CD4-positive, alpha-beta T cell treated with Interleukin-2 at 100 ng/mL for 4 hours (primary cell): ENCODE data around the gene AJM1.
"Not testable (repeated sequence)": the region's sequence is repeated elsewhere in the genome, so short reads cannot be mapped to it uniquely, and the experiment has no call there.

Source experiments
- DNase-seq: peaks from one replicate; pipeline ENCODE4 v3.0.0-alpha.2; 2020; ENCODE audit warnings: low spot score

The AJM1 gene

DNA sequence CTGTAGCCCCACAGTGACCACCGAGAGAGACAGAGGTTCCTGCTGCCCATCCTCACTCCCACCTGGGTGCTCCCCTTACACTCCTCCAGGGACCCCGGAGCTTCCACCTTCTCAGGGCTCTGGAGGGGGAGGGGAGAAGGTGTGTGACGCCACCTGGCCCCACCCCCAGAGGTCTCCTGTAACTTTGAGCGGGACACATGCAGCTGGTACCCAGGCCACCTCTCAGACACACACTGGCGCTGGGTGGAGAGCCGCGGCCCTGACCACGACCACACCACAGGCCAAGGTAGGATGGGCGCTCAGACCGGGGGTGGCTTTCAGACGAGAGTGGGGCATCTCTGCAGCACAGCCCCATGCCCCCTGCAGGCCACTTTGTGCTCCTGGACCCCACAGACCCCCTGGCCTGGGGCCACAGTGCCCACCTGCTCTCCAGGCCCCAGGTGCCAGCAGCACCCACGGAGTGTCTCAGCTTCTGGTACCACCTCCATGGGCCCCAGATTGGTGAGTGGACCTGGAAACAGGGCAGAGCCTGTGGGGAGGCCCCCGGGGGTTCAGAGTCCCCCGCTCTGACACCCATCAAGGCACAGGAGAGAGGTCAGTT is 14.4 kb downstream of the AJM1 start:
- no peak for DNase-seq

DNA sequence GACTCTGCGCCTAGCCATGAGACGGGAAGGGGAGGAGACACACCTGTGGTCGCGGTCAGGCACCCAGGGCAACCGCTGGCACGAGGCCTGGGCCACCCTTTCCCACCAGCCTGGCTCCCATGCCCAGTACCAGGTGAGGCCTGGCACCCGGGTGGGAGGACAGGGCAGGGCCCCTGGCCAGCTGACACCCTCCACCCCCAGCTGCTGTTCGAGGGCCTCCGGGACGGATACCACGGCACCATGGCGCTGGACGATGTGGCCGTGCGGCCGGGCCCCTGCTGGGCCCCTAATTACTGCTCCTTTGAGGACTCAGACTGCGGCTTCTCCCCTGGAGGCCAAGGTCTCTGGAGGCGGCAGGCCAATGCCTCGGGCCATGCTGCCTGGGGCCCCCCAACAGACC is 14.9 kb downstream of the AJM1 start:
- DNase-seq: no peak

DNA sequence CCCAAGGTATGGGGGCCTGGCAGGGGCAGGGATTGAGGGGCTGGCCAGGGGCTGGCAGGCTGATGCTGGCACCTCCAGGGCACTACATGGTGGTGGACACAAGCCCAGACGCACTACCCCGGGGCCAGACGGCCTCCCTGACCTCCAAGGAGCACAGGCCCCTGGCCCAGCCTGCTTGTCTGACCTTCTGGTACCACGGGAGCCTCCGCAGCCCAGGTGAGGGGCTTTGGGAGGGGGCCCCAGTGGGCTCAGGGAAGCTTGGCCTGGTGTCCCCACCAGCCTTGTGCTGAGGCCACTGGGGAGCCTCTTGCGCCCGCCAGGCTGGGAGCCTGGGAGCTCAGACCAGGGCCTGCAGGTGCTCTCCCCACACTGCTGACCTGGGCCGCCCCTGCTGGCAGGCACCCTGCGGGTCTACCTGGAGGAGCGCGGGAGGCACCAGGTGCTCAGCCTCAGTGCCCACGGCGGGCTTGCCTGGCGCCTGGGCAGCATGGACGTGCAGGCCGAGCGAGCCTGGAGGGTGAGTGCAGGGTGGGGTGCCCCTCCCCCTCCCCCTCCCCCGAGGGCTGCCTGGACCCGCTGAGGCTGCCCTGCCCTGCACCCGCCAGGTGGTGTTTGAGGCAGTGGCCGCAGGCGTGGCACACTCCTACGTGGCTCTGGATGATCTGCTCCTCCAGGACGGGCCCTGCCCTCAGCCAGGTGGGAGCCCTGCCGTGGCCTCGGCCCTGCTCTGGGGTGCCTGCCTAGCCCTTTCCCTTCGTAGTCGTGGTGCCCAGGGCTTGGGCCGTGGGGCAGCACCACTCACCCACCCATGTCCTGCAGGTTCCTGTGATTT is 15.5 kb downstream of the AJM1 start:
- DNase-seq: no peak

DNA sequence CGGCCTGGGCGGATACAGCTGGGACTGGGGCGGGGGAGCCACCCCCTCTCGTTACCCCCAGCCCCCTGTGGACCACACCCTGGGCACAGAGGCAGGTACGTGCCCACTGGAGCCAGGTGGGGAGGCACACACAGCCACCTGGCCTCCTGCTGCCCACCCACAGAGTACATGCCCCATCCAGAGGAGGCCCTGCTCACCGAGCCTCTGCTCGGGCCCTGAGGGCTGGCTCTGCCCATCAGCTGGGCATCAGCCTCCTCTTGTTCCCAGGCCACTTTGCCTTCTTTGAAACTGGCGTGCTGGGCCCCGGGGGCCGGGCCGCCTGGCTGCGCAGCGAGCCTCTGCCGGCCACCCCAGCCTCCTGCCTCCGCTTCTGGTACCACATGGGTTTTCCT is 16.2 kb downstream of the AJM1 start:
- DNase-seq: no peak

DNA sequence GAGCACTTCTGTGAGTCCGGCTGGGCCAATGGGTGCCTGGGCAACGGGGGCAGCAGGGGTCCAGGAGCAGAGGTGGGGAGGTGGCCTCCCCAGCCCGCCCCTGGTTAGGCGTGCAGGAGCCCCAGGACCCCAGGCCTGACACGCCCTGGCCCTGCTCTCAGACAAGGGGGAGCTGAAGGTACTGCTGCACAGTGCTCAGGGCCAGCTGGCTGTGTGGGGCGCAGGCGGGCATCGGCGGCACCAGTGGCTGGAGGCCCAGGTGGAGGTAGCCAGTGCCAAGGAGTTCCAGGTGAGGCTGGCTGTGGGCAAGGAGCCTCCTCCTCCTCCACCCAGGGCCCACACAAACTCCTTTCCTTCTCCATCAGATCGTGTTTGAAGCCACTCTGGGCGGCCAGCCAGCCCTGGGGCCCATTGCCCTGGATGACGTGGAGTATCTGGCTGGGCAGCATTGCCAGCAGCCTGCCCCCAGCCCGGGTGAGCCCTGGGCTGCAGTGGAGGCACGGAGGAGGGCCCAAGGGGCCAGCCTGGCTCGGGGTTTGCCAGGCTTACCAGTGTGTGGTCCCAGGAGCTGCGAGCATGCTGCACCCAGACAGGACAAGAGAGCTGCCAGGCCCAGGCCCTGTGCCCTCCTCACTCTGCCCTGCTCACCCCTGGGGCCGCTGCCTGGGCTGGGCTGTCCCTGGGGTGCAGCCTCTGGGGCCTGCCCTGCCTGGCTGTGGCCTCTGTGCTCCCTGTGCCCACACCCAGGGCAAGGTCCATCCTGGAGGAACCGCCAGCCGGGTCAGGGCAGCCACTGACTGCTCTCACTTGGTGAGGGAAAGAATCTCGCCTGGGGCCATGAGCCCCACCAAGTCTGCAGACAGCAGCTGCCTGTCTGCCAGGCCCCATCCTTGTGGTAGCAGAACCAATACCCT is 16.8 kb downstream of the AJM1 start:
- no peak for DNase-seq

DNA sequence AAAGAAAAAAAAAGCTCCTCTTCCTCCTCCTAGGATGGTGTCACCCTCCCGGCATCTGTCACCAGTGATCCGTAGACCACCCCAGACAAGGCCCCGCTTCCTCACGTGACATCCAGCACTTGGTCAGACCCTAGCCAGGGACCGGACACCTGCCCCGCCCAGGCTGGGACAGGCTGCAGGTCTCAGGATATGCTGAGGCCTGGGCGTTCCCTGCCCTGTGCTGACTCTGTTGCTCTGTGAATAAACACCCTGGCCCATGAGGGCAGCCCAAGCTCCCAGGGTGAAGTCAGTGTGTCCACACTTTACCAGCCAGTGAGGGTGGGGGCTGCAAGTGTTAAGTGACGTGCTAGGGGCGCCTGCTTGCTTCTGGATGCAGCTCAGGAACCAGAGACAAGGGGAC is 18.3 kb downstream of the AJM1 start:
- no peak for DNase-seq

DNA sequence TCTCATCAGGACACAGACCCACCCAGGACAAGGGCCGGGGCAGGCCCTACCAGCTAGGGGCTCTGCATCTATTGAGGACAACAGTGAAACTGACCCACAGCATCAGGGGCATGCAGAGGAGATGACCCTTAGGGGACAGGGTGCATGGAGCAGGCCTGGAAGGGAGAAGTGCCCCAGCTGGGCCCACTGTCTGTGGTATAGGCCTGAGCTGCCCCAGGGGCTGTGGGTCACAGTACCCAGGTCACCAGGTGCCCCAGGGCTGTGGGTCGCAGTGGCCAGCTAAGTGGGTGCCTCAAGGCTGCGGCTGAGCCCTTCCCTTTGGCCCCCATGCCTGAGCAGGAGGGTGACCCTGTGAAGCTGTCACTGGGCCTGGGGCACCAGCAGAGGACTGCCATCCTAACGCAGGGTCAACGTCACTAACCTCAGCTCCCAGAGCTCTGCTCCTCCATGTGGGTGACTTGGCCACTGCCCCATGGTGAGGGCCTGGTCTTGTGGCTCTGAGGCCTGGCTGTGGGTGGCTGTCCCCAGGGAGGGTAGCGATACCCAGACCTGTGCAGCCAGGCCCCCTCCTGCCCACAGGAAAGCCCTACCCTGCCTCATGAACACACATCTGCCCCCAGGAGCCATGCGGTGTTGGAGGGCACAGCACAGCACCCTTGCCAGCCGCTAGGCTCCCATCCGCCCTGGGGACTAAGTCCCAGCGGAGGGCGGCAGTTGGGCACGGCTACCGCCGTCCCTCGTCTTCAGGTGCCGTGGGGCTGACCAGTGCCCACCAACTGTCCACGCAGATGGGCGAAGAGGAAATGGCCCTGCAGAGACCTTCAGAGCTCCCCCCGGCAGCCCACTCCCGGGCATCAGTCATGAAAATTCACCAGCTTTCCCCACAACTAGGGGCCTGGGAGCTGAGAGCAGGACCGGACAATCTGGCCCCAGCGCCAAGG is 18.9 kb downstream of the AJM1 start:
- DNase-seq: no peak

DNA sequence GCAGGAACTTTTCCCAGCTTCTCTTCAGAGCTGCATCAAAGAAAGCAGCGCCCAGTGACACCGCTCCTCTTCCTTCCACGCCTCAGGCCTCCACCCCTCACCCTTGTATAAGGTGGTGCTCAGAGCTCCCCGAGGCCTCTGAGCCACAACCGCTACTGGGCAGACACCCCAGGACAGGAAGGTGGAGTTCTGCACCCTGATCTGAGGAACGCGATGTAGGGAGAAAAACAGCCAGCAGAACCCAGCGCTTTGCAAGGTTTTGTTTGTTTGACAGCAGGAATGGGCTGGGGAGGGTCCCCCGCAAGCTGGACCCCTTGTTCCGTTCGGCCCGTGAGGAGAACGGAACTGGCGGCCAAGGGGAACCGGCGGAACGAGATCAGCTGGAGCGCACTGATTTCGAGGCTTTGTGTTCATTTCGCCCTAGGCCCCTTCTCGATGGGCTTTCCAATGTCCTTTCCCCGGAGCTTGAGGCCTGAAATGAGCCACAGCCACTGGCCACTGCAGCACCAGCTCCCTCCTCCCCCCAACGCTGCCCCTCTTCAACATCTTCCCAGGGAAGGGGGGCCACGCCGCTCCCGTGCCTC is 19.7 kb downstream of the AJM1 start:
- DNase-seq: no peak

DNA sequence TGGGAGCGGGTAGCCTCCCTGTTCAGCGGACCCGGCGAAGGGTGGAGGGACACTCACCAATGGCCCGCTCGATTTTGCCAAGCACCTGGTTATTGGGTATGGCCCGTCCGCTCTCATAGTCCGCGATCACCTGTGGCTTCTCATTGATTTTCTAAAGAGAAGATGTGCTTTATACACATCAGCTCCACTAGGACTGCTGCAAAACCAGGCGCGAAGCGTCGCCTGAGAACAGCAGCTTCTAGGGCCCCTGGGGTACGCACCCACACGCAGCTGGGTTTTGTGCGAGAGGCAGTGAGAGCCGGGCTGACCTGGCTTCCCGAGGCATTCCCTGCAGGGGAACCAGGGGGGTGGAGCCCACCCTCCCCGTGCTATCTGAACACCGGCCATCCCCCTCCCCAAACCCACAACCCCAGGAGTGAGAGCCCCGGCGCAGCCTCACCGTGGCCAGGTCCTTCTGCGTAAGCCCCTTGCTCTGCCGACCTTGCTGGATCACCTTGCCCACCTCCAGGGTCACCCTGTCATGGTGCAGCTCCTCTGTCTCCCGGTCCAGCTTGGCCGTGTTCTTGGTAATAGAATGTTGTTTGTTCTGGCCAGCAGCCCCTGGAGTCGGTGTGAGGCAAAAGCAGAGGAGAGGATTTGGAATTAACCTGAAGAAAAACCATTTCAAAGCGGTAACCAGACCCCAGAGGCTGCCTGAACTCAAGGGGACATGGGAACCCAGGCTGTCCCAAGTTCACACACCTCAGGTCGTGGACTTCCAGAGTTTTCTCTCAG is 20.8 kb downstream of the AJM1 start:
- DNase-seq: no peak

DNA sequence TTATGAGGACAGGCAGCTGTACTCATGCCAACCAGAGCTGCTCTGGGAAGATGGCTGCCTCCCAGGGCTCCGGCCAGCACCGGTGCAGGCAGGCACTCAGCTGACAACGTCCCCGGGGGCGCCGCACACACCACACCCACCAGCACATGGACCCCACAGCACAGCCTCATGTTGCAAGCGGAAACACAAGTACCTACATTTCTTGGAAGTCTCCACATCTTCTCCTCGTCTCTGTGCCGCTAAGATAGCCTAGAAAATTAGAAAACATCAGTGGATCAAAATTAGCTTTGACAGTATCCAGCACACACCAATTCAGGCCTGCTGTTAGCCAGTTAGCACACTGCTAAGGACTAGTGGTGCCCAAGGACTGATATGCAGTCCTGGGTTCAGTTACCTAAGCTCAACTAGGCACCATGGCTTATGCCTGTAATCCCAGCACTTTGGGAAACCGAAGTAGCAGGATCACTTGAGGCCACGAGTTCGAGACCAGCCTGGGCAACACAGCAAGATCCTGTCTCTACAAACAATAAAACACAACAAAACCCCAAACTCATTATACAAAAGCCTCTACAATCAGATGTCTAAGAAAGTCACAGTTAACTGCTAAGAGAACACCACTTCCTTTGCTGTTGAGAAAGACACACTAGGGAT is 21.5 kb downstream of the AJM1 start:
- DNase-seq: no peak

DNA sequence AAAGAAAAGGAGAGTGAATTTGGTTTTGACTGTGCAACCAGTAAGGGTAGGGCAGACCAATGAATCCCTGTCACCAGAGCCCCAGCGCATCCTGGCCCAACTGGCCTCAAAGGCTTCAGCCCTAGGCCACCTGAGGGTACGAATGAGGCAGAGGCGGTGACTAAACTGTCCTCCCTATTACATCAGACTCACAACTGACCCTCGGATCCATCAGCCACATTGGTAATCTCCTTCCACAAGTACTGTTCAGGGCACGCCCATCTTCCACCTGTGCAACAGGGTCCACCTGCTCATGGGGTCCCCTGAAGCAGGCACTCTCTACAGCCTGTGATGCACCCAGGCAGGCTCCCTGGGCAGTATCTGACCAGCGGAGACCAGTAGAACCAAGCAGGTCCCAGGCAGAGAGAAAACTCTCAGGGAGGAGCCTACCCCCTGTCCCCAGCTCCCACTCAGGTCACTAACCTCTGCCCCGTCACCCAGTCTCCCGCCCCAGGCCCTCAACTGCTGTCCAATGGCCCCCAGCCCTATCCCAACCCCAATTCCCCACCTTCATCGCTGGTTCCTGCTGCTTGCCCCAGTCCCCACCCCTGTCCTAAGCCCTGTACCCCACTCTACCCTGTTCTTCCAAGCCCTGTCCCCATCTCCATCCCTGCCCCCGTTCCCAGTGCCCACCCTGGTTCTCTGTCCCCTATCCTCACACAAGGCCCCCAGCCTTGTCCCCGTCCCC is 22.9 kb downstream of the AJM1 start:
- no peak for DNase-seq

DNA sequence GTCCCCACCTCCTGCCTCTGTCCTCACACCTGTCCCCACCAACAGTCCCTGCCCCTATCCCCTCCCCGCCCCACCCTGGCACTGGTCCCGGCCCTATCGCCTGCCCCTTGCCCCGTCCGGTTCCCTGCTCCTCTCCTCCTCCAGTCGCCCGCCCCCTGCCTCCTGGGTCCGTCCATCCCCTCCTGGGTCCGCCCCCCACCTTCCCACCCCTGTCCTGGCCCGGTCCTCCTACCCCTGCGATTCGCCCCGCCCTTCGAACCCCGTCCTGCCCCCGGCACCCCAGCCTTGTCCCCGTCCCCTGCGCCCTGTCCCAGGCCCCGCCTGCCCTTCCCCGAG is 23.5 kb downstream of the AJM1 start:
- no peak for DNase-seq

DNA sequence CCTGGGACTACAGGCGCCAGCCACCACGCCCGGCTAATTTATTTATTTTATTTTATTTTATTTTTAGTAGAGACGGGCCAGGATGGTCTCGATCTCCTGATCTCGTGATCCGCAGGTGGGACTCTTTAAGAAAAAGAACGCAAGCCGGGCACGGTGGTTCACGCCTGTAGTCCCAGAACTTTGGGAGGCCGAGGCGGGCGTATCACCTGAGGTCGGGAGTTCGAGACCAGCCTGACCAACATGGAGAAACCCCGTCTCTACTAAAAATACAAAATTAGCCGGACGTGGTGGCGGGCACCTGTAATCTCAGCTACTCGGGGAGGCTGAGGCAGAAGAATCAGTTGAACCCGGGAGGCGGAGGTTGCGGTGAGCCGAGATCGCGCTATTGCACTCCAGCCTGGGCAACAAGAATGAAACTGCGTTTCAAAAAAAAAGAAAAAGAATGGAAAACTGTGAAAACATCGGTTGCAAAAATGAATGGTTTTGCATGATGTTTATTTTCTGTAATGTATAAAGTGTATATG is 24.7 kb downstream of the AJM1 start:
- DNase-seq: not testable (repeated sequence)

DNA sequence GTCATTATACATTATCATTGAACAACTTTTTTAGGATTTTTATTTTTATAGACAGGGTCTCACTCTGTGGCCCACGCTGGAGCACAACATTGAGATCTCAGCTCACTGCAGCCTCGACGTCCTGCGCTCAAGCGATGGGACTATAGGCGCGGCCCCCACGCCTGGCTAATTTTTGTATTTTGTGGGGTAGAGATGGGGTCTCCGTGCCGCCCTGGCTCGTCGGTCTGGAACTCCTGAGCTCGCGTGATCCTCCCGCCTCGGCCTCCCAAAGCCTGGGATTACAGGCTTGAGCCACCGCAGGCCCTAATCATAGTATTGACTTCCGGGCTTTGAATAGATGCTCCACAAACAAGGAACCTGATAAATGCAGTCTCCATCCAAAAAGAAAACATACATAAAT is 25.2 kb downstream of the AJM1 start:
- DNase-seq: no peak

DNA sequence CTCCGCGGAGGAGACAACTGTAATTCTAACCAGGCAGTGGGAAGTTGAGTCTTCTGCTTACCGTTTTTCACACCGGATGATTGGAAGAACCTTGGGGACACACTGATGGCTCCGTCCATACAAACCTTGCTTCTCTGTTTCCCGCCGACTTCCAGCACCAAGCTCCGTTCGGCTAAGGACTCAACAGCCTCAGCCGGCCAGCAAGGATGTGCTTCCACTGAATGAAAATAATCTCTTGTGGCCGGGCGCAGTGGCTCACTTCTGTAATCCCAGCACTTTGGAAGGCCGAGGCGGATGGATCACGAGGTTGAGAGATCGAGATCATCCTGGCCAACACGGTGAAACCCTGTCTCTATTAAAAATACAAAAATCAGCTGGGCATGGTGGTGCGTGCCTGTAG is 25.6 kb downstream of the AJM1 start:
- DNase-seq: no peak

DNA sequence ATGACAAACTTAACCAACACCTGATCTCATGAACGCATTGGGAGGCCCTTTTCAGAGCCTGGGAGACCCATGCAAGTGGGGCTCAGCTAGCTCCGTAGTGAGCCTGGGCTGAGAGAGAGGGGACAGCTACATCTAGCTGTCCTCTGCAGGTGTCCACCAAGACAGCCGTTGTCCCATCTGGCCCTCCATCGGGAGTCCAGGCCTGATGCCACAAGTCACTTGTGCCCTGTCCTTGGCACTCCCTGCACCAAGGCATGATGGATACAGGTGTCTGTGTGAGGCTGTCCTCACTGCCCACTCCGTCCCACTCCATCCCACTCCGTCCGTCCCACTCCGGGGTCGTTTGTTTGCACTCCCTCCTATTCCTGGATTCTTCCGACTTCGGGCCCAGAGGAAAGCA is 26.4 kb downstream of the AJM1 start:
- no peak for DNase-seq

DNA sequence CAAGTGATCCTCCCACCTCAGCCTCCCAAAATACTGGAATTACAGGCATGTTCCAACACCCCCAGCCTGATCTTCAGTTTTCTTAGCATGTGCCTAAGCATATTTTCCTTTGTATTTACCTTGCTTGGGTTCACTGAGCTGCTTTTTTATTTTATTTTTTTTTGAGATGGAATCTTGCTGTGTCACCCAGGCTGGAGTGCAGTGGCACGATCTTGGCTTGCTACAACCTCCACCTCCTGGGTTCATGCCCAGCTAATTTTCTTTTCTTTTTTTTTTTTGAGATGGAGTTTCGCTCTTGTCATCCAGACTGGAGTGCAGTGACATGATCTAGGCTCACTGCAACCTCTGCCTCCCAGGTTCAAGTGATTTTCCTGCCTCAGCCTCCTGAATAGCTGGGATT is 27.3 kb downstream of the AJM1 start:
- DNase-seq: not testable (repeated sequence)

DNA sequence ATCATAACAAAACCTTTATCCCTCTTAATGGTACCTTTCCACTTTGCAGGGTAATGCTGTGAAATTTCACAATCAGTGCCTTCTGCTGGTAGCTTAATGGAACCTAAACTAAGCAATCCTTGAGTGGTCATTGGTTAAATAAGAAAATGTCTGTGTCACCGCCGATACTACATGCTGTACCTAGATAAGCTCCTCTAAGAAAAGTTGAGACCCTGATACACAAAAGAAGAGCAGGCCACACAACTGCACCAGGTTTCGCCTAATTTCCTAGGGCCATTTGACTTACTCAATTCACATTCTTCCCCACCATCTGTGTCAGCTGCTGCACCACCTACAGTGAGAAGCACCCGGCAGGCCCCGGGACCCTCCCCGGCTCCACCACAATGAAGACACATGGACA is 32.9 kb downstream of the AJM1 start:
- DNase-seq: no peak

DNA sequence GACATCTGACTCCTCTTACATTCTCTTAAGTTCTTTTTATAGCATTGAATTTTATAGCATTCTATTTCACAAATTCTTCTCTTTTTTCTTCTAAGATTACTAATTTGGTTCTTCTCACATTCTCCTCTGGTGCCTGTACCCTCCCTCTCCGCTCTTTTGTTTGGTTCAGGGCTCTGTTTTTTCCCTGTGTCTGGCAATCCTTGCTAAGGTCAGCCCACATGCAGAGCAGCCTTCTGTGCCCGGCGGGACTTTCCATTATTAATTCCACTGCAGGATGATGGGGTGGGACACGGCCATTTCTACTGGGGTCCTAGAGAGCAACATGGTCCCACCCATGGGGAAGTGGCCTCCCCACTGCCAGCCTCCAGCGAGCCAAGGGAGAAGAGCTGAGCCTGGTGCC is 34.2 kb downstream of the AJM1 start:
- no peak for DNase-seq
